Astrocyte of the hippocampus (primary cell): Measurements from ENCODE around the gene MCEMP1.

Experiments
- DNase-seq: peaks from one replicate; pipeline ENCODE4 v3.0.0; 2011; ENCODE audit warnings: low read depth, low spot score

MCEMP1 gene

DNA sequence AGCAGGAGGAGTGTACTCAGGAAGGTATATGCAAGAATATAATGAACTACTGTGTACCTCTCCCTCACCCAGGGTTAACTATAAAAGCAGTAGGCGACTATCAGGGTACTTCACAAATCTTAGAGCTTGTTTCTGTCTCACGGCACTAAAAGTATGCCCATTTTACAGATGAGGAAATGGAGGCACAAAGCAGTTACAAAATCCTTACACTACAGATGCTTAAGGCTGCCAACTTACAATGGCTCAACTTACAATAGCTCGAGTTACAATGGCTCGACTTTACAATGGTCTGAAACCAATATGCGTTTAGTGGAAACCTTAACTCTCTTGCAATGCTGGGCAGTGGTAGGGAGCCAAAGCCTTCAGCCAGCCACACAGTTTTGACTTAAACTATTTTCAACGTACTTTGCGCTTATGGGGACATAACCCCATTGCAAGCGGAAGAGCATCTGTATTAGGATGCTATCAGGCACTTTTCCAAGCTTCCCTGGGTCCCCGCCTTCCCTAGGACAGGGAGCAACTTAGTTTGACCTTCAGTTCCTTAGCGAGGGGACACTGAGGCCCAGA is 20.9 kb downstream of the MCEMP1 start:
- DNase-seq: no peak

DNA sequence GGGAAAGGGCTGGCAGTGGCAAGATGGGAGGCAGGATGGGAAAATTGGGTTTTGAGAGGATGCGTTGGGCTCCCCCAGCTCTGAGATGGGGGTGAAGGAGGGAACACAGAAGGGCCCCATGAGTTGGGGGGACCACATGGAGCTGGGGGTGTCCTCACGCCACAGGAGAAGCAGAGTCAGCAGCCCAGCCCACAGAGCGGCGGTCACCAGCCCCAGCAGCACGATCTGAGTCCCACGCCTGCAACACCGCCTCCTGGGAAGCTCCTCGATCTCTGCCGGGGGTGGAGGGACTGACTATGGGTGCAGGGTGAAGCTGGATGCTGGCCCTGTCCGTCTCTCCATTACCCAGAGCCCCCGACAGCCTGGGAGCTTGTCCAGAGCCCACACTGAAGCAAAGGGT is 21.7 kb downstream of the MCEMP1 start:
- DNase-seq: no peak

DNA sequence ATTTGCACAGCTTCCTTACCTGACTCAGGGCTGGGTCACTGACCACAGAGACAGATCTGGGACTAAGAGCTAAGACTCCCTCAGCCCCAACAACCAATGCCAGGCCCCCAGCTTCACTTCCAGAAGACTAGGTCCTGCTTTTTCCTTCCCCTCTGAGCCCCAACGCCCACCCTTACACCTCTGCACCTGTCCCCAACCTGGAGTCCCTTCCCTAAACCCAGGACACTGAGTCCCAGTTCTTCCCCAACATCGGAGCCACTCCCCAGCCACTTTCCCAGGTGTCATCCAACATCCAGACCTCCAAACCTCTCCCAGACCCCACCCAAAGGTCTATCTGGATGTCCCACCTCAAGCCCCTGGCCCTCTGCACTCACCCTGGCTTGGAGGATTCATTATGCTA is 22.1 kb downstream of the MCEMP1 start:
- DNase-seq: no peak

DNA sequence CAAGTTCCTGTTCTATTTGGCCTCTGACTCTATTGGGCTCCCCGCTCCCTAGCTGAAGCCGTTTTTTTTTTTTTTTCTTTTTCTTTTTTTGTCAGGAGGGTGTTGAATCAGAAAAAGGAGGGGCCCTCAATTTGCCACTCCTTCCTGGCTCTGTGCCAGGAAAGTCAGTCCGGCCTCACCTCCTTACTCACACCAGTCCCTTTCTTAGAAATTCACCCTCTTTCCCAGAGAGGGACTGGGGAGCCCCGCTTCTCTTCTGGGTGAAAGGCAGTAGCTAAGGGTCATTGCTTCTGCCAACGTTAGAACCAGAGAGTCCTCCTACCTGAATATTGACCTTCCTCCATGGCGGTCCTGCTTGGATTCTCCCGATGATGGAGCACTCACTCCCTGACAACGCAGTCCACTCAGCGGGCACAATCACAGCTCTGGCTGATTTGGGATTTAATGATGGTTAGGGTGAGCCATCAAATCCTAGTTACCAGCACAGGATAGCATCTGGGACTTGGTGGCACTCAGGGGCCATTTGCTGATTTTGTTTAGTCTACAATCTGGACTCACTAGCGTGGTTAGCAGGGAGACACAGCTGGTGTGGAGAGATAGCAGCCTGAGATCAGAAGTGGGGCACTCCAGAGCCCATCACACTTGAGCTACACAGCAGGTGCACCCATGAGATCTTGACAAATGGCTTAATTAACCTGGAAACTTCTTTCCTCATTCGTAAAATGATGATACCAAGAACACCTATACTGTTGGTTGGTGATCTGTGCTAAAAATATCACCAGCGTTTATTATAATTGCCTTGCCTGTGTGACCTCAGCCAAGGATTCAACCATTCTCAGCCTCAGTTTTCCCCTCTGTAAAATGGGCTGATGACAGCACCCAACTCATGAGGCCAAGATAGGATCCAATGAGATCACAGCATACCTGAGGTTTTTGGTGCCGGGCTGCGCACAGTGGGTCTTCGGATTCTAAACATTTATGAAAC is 22.8 kb downstream of the MCEMP1 start:
- no peak for DNase-seq

DNA sequence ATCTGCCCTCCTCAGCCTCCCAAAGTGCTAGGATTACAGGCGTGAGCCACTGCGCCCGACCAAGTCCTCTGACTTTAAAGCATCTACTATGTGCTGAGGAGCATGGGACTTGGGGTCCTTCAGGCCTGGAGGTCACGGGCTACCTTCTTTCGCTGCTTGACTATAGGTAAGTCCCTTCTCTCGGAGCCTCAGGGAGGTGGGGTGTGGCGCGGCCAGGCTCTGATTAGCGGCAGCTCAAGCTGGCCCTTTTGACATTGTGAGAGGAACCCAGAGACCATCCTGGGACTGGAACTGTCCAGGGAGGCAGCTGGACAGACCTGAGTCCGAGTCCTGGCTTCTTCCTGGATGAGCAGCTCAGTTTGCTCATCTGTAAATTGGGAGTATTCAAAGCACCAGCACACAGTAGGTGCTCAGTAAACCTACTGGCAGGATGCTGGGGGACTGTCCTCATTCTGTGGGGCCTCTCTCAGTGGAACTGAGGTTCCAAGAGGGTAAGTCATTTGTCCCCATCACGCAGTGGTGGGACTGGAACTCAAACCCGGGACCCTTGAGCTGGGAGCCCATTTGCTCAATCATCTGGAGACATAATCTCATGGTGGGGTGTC is 24.3 kb downstream of the MCEMP1 start:
- DNase-seq: no peak

DNA sequence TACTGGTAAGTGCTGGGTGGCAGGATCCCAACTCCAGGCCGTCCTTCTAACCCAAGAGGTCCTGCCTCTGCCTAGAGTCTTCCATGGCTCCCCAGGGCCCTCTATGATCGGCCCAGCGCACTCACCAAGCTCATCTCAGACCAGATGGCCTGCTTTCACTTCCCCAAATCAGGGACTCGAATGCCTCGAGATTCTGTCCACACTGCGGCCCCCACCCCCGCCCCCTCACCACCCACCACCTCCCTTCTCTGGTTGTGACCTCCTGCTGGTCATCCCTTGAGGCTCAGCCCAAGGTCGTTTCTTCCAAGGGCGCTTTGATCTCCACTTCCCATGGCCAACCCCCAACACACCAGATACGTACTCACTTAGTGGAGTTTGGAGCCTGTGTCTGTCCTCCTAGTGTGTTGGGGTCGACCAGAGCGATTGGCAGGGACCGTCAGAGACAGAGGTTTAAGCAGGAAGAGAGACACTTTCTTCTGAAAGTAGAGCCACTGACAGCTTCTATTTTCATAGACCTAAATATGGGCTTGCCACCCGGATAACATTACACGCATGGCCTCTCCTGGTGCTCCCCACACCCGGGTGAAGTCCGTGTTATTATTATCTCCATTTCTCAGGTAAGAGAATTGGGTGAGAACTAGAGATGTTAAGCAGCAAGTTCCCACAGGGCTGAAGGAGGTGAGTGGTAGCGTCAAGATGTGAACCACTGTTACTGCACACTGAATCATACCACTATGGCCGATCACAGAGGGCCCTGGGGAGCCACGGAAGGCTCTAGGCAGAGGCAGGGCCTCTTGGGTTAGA is 25.0 kb downstream of the MCEMP1 start, which contains the start of gene FCER2:
Gene FCER2, minus strand, starts transcription at position 478 of the 804 bp plus-strand sequence. CDS start 2,371 bp downstream, outside the sequence.
- no peak for DNase-seq

DNA sequence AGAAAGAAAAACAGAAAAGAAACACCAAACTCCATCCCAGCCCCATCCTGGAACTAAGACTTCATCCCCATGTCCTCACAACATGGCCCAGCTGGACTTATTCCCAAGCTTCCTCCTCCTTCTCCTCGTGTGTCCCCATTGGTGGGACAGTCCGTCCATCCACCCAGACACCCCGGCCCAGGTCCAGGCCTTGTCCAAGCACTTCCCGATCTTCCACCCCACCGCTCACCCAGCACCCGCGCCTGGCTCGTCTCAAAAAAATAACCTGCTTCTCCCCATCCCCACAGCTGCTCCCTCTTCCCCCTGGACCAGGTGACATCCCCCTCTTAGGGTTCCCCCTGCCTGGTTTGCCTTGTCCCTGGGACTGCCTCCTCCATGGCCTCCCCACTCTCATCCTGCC is 26.4 kb downstream of the MCEMP1 start:
- DNase-seq: no peak

DNA sequence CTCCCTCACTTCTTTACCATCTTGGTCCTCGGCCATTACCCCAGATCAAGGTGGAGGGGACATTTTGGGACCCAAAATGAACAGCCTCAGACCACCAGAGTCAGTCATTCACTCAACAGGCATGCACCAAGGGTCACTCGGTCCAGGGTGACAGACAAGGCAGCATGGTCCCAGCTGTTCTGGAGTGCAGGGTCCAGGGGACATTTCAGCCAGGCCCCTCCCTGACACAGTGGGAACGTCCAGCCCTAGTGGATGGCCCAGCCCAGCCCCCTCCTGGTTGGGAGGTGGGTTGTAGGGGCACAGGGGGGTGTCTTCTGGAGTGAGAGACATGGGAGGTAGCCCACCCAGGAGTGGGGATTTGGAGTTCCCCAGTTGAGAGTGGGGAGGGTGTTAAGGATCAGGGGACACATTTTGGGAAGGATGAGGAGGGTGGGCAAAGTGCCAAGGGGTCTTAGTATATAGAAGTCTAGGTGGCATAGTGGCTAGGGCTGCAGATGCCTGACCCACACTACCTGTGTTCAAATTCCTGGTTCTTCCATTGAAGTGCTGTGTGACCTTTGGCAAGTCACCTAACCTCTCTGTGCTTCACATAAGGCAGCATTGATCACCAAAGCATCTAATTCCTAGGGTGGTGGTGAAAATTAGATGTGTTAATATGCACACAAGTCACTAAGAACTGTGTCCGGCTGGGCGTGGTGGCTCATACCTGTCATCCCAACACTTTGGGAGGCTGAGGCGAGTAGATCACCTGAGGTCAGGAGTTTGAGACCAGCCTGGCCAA is 27.6 kb downstream of the MCEMP1 start:
- no peak for DNase-seq

DNA sequence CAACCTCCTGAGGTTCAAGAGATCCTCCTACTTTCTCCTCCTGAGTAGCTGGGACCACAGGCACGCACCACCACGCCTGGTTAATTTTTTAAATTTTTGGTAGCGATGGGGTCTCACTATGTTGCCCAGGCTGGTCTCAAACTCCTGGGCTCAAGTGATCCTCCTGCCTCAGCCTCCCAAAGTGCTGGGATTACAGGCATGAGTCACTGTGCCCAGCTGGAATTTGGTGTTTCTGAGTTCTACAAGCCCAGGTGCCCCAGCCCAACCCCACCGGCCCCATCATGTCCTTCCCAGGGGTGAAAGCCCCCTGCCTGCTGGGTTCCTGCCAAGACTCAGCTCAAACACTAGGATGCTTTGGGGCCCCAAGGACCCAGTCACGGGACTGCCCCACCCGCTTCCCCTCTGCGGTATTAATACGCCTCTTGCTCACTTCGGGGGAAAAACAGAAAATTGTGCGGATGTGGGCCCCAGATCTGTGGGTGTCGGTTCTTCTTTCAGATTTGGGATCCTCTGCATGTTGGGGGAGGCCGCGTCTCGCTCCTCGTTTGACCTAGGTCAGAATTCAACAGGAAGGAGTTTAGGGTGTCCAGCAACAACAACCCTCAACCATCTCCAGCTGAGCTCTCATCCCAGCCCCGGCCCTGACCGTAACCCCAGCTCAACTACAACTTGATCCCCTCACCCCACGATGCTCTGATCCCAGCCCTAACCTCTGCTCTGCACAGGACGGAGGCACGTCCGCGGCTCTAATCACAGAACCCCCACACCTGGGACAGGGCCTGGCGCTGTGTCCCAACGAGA is 28.7 kb downstream of the MCEMP1 start:
- no peak for DNase-seq

DNA sequence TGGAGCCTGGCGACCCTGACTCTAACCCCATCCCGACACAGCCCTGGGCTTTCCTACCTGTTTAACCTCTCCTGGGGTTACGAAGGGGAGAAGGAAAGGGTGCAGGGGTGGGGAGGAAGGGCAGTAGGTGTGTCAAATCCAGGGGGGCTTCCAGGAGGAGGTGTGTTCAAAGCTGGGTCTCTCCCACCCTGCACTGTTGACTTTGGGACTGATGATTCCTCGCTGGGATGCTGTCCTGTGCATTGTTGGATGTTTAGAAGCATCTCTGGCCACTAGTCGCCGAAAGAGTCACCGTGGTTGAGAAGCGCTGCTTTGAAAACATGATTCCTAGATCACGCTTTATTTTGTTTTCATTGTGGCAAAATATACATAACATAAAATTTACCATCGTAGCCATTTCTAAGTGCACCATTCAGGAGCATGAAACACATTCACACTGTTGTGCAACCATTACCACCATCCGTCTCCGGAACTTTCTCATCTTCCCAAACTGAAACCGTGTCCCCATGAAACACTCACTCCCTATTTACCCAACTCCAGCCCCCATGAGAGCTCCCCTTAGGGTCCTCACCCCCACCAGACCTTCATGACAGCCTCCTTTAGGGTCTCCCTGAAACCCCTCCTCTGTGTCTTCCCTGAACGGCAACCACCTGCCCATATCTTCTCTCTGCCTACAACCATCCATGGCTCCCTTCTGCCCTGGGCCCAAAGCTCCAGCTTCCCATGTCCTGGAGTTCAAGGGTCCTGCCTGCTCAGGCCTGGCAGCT is 29.5 kb downstream of the MCEMP1 start:
- no peak for DNase-seq

DNA sequence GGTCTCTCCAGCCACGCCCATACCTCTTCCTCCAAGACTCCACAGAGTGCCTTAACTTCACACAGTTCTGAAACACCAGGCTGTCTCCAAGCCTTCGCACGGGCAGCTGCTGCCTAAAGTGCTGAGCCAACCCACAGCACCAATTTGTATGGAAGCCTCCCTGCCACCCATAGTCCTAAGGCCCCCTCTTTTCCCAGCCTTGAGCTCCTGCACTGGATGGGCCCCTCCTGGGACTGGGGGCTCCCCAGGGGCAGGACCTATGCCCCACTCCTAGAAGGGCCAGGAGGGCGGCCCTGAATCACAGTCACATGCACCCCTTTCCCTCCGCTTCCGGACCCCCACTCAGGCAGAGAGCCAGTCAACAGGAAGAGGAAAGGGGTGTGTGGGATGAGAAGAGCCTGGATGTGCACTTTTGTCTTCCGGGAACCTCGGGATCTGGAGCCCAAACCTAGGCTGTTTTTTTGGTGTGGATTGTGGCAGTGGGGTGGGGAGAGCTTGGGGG is 30.1 kb downstream of the MCEMP1 start:
- no peak for DNase-seq

DNA sequence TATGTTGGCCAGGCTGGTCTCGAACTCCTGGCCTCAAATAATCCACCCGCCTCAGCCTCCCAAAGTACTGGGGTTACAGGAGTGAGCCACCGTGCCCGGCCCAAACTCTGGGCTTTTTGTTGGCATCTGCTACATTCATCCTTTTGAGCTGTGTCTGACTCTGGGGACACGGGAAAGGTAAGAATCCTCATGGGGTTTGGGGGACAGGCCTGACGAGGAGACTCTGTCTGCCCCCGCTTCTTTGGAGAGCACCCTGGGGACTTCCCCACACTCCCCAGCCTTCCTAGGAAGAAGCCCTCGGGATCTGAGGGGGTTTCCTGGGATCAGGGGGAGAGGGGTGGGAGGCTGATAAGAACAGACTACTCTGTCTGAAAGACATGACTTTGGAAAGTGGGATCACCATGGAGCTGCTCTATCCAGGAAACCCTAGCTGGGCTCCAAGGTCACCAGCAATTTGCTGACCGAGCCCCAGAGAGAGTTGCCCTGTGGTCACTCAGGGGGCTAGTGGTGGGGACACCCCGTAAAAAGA is 33.1 kb downstream of the MCEMP1 start:
- no peak for DNase-seq

DNA sequence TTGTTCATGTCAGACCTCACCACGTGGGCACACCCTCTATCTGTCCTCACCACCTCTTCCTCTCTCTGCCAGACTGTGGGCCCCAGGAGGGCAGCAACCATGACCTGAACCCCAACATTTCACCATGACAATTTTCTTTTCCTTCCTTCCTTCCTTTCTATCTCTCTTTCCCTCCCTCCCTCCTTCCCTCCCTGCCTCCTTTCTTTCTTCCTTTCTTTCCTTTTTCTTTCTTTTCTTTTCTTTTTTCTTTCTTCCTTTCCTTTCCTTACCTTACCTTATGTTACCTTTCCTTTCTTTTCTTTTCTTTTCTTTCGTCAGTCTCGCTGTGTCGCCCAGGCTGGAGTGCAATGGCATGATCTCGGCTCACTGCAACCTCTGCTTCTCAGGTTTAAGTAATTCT is 33.7 kb downstream of the MCEMP1 start:
- DNase-seq: no peak

DNA sequence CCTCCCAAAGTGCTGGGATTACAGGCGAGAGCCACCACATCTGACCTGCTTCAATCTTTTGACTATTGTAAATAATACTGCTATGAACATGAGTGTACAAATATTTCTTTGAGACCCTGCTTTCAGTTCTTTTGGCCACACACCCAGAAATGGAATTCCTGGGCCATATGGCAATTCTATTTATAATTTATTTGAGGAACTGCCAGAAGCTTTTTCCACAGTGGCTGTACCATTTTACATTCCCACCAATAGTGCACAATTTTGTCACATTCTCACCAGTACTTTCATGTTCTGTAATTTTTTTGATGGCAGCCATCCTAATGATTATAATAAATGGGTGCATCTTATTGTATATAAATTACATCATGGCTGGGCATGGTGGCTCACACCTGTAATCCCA is 38.8 kb downstream of the MCEMP1 start:
- DNase-seq: no peak

DNA sequence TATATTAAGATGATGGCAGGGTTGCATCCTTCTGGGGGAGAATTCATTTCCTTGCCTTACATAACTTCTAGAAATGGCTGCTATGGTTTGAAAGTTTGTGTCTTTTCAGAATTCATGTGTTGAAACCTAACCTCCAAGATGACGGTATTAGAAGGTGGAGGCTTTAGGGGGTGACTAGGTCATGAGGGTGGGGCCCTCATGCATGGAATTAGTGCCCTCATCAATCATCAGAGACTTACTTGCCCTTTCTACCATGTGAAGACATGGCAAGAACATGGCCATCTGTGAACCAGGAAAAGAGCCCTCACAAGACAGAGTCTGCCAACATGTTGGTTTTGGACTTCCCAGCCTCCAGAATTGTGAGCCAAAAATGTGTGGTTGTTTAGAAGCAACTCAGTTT is 39.9 kb downstream of the MCEMP1 start:
- DNase-seq: no peak

DNA sequence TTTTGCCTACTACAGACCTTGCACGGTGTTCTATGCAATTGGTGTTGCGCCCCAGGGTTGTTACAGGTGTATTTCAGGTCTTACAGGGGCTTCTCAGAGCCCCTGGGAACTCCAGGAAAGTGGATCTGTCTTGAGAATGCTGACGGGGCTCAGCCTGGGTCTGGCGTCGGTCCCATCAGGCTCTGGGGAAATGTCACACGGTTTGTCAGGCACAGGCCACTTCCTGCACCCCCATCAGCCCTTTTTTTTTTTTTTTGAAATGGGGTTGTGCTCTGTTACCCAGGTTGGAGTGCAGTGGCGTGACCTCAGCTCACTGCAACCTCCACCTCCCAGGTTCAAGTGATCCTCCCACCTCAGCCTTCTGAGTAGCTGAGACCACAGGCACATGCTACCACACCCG is 41.8 kb downstream of the MCEMP1 start:
- no peak for DNase-seq

DNA sequence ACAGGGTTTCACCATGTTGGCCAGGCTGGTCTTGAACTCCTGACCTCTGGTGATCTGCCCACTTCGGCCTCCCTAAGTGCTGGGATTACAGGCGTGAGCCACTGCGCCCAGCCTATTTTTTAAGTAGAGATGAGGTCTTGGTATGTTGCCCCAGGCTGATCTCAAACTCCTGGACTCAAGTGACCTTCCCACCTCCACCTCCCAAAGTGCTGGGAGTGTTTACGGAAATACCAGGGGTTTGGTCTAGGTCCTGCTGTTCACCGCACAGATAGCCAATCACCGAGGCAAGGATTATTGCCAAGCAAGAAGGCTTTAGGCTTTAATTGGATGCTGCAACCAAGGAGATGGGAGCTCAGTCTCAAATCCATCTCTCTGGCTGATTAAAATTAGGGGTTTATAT is 43.5 kb downstream of the MCEMP1 start:
- DNase-seq: no peak

DNA sequence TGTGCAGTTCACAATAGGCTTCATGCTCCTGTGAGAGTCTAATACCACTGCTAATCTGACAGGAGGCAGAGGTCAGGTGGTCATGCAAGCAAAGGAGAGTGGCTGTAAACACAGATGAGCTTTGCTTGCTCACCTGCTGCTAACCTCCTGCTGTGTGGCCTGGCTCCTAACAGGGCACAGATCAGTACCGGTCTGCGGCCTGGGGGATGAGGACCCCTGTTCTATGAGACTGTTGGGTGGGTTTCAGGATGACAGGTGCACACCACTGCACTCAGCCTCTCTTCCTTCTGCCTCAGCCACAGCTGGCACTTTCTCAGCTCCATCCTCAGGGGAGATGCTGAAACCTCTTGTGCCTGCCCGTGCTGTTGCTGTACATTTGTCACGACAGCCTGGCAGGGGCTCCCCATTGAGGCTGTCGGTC is 45.4 kb downstream of the MCEMP1 start:
- DNase-seq: no peak

DNA sequence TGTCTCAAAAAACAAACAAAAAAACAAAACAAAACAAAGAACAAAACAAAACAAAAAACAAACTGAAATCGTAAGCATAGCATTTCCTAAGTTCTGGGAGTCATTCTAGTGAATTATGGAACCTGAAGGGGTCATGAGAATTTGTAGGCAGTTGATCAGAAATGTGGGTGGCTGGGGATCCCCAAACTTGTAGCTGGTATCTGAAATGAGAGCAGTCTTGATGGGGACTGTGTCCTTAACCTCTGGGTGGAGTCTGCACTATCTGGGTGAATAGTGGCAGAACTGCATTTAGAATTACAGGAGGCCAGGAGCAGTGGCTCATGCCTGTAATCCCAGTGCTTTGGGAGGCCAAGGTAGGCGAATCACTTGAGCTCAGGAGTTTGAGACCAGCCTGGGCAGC is 48.9 kb downstream of the MCEMP1 start:
- DNase-seq: no peak
